GM21381 (cell line): ENCODE results near the gene CLIC3.

ENCODE experiments used
- ATAC-seq: cut with Tn5 transposase; IDR thresholded peaks from one replicate; pipeline ENCODE4 v1.9.1; 2021; ENCODE audit warnings: mild to moderate bottlenecking, moderate library complexity; ENCODE audit not compliant: unreplicated experiment

Gene CLIC3

DNA sequence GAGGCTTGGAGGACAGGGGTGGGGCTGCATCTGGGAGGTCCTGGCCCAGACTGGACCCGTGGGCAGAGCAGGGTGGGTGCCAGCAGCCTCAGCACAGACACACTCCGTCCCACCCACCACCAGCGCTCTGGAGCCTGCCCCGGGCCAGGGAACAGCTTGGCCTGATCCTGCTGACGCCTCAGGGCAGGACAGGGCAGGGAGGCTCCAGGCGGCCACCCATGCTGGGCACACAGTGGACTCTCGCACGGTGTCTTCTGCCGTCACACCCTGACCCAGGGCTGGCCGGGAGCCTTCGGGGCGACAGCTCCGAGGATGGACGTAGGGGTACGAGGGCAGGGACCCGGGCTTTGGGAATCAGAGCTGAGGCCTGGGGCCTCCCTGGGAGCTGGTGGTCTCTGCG, 27.2 kb downstream of the CLIC3 start:
- ATAC-seq, result no peak

DNA sequence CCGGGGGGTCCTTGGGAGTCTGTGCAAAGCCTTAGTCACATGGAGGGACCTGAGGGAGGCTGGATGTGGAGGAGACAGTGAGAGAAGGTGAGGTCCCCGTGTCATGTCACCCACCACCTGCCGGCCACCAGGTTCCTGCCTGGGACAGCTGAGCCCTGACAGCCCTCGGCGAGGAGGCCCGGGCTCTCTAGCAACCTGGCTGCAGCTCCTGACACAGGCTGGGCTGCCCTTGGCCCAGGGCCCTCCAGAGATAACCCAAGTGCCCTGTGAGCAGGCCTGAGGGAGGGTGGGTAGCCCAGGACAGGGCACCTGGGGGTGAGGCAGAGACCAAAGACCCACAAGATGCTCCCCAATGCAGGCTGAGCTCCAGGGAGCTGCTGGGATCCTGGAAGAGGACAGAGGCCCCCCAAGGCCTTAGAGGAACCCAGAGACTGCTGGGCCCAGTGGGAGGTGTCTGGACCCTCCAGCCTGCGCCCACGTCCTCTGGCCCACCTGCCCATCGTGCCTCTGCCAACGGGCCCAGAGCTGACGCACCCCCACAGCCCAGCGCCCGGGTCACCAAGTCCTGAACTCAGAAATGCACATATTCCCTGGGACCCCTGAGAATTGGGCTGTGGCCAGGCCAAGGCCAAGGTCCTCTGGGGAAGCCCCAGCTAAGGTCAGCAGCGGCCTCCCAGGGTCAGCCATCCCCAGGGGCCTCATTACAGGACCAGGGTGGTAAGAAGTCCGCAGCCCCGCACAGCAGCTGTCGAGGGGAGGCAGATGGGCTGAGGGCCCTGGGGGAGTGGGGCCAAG, 27.8 kb downstream of the CLIC3 start:
- no peak for ATAC-seq

DNA sequence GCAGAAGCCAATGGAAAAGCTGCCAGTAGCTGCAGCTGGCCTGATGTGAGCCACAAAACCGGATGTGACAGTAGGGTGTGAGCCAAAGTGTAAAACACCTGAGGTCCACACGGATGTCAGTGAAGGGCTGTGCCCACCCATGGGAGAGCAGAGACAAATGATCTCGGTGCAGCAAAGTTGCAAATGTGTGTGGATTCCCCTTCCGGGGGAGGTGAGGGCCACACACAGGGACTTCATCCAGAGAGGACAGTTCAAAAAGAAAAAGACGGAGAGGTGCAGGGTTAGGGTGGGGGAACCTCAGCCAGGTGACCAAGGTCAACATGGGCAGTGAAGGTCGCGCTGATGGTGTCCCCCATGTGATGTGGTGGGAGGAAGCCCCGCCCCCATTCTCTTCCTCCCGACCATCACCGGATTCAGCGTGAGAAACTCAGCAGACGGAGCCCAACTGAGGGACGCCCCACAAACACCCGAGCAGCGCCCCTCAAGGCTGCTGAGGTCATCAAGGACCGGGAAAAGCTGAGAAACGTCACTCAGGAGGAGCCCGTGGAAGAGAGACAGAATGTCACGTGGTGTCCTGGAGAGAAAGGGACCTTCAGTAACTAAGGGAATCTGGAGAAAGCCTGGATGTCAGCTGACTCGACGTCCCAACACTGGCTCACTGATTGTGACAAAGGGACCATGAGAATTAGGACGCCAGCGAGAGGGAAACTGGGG, 30.4 kb downstream of the CLIC3 start:
- no peak for ATAC-seq

GRCh38 chr9:136964833-136965422, 31.4 kb downstream of the CLIC3 start:
- ATAC-seq, result no peak

DNA sequence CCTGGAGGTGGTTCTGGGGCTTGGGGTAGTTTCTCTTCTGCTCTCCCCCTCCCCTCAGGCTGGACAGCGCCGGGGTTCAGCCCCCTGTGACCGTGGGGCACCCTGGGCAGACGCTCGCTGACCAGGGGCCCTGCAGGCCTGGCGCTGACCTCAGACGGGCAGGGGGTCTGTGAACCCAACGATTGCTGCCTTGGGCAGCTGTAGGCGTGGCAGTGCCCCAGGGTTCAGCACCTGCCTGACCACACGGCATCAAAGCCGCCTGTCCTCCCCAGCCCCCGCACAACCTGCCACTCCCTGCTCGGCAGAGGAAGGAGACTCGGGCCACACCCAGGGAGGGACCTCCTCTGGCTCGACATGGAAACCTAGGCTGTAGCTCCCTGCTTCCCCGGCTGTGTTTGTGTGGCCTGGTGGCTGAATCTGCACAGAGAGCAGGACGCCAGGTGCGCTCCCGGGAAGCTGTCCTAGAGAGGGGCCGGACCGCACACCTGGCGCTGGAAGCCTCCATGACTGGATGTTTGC, 32.1 kb downstream of the CLIC3 start:
- ATAC-seq, result no peak

DNA sequence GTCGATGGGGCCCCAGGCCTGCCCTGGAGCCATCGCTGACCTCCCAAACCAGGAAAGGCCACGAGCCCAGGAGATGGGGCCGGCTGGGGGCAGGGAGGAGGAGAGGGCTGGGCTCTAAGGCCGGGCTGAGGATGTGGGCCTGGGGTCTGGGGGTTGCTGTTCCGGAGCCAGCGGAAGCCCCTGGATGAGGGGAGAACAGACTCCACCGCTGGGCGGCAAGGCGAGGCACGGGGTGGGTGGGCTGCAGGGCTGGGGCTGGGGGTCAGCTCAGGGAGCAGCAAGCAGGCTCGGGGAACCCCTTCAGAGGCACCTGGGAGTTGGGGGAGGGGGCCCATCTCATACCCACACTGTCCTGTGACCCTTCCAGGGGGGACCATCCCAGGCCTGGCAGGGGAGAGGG, 32.6 kb downstream of the CLIC3 start:
- no peak for ATAC-seq

DNA sequence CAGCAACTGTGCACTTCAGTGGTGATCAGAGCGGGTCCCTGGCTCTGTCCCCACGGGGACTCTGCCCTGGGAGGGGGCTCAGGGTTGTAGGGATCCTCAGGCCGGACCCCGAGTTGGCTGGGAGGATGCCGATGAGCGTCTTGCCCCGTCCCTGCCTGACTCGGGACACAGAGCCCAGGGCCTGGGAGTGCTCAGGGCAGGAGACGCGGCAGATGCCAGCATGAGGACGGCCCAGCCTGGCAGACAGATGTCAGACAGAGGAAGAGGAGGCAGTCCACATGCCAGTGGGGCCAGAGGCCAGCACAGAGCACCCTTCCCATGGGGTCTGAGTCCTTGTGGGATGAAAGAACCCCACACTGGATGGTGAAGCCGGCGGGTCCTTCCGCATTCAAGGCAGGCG, 33.0 kb downstream of the CLIC3 start:
- ATAC-seq, result no peak

DNA sequence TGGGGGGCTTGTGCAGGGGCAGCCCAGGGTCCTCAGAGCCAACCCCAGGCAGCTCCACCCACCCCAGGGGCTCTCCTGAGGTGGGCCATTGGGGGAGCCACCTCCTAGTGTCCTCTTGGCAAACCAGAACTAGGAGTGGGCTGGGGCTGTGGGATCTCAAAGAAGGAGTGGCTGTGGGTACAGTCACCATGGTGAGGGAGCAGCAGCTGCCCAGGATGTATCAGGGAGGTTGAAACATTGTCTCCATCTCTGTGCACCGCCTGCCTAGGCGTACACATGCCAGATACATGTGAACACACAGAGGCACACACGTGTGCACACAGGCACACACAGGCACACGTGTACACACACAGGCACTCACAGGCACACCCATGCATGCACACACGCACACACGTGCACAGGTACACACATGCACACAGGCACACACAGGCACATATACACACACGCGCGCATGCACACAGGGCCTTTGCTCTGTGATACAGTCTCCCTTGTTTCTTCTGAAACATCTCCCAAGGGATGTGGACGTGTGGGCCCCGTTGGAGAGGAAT, 33.6 kb downstream of the CLIC3 start:
- no peak for ATAC-seq

GRCh38 chr9:136962163-136962562, 34.2 kb downstream of the CLIC3 start:
- ATAC-seq, result no peak

GRCh38 chr9:136961279-136962065, 34.9 kb downstream of the CLIC3 start:
- no peak for ATAC-seq

DNA sequence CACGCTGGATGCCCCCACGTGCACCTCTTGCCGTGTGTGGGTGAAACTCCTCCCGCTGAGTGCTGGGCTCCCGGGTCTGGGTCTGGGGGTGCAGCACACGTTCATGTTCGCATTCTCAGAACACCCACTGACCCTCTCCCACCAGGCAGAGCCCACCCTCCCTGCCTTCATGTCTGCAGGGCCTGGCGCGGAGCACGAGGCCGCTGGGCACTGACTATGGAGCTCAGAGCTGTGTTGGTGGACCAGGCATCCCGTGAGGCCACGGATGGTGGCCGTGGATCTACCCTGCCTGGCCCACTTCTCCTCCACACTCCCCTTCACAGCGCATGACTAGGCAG, 35.5 kb downstream of the CLIC3 start:
- no peak for ATAC-seq

GRCh38 chr9:136960212-136960937, 36.0 kb downstream of the CLIC3 start:
- ATAC-seq, result no peak

DNA sequence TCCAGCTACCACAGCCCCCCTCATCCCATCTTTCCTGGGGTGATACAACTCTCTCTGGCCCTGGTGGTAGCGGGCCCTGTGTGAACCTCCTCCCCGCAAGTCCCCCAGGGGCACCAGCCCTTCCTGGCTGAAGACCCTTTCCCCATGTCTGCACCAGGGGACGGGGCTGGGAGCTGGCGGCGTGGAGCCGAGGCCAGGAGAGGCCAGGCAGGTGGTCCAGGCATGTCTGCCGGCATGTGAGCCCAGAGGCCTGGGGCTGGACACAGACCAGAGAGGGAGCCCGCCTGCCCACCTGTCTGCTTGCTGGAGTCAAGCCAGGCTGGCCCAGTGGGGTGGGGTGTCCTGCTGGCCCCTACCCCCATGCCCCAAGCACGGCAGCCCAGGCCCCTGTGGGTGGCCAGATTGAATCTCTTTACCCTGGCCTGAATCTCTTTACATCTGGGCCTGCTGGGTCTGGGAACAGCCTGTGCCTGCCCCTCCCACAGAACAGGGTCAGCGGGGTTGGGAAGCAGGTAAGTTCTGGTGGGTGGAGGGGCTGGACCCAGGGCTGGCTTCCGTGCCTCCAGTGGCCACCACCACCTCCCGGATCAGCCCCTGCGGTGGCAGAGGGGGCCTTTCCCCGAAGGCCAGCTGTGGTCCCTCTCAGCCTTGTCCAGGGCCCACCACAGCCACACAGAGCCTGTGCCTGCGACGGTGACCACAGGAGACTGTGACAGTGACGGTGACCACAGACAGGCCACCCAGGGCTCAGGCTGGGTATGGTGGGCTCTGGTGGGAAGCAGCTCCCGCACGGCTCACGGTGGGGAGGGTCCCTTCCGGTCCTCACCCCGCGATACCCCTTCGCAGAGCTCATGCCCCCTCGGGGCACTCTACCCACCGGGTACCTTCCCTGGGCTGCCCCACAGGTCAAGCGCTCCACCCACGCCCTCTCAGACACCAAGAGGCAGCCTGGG, 37.2 kb downstream of the CLIC3 start:
- no peak for ATAC-seq

GRCh38 chr9:136958473-136958872, 37.9 kb downstream of the CLIC3 start:
- ATAC-seq, result no peak

DNA sequence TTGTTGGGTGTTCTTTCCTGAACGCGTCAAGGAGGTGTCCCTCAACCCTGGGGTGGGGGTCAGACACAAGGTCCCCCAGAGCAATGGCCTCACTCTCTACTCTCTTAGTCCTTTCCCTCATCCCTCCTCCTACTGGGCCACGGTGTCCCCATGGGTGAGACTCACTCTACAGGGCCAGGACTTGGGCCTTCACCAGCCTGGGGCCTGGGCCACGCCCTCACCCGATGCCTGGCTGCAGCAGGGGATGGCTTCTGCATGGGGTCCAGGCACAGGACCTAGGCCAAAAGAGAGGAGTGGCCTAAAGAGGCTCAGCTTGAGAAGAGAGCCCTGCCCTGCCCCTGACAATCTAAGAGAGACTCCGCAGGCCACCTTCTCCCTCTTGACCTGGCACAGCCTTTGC, 38.5 kb downstream of the CLIC3 start:
- no peak for ATAC-seq

DNA sequence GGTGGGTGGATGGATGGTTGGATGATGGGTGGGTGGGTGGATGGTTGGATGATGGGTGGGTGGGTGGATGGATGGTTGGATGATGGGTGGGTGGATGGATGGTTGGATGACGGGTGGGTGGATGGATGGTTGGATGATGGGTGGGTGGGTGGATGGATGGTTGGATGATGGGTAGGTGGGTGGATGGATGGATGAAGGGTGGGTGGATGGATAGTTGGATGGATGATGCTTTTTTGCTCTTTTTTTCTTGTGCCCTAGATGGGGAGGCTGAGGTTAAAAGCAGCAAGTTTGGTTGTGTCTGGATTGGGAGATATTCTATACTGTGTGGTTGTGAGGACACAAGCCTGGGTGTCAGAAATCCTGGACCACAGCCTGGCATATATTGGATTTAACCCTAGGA, 38.9 kb downstream of the CLIC3 start:
- no peak for ATAC-seq

DNA sequence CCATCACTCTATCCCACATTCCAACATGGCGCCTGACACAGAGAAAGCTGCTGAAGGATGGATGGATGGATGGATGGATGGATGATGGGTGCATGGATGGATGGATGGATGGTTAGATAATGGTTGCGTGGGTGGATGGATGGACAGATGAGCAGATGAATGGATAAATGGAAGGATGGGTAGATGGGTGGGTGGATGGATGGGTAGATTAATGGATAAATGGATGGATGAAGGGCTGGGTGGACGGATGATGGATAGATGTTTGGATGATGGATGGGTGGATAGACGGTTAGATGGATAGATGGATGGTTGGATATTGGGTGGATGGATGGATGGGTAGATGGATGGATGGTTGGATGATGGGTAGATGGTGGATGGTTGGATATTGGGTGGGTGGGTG, 39.8 kb downstream of the CLIC3 start:
- no peak for ATAC-seq

GRCh38 chr9:136955943-136956335, 40.4 kb downstream of the CLIC3 start:
- ATAC-seq, result no peak
